IMR-90 (cell line): Measurements from ENCODE around the gene WBP1. TPM values are rescaled to one million over a fixed set of nuclear protein-coding genes. Genes with fewer than 3 reads are reported as not detected.

Experiments used
- ATAC-seq: fragments of 200-7000 bp; cut with Tn5 transposase; 2 replicates; pipeline ENCODE4 v1.9.1; 2020; ENCODE audit warnings: low read depth, mild to moderate bottlenecking, moderate library complexity
- BruUV-seq: library from RNA; stranded (reverse); fragments of 400-500 nt; replicated peaks from 2 replicates; lab custom pipeline; 2021; lab: Mats Ljungman, UMichigan
- CTCF ChIA-PET: fragments of 300-600 bp; formaldehyde crosslinking; extraction: SDS; loops from one replicate; lab custom pipeline; 2021; ENCODE audit warnings: antibody characterized with exemption; lab: Yijun Ruan, JAX
- POLR2A ChIA-PET: fragments of 300-600 bp; sonication (Branson Sonifier 250); formaldehyde crosslinking; loops from one replicate; lab custom pipeline; 2022; ENCODE audit warnings: antibody characterized with exemption; ENCODE audit not compliant: unreplicated experiment; lab: Charles Lee
- DNase-seq: peaks from one replicate; pipeline ENCODE4 v3.0.0; 2013
- H2AFZ ChIP-seq: replicated peaks from 2 replicates; pipeline ENCODE3; 2013; ENCODE audit warnings: low read length, mild to moderate bottlenecking; ENCODE audit not compliant: poor library complexity
- H2AK5ac ChIP-seq: 2 replicates; pipeline ENCODE4 v1.6.1; 2013; ENCODE audit warnings: low read depth, low read length, inconsistent platforms
- H2AK9ac ChIP-seq: replicated peaks from 2 replicates; pipeline ENCODE3; 2013; ENCODE audit warnings: mild to moderate bottlenecking, low read depth, low read length, moderate library complexity; ENCODE audit not compliant: poor library complexity
- H2BK120ac ChIP-seq: 2 replicates; pipeline ENCODE4 v1.6.1; 2013; ENCODE audit warnings: low read depth, low read length, inconsistent platforms
- H2BK15ac ChIP-seq: 3 replicates; pipeline ENCODE4 v1.6.1; 2013; ENCODE audit warnings: low read depth, low read length, inconsistent platforms
- H2BK20ac ChIP-seq: 2 replicates; pipeline ENCODE4 v1.6.1; 2013; ENCODE audit warnings: low read depth, mild to moderate bottlenecking, inconsistent platforms, low read length, moderate library complexity
- H2BK5ac ChIP-seq: 2 replicates; pipeline ENCODE4 v1.6.1; 2013; ENCODE audit warnings: mild to moderate bottlenecking, low read depth, low read length, inconsistent platforms; ENCODE audit not compliant: poor library complexity, severe bottlenecking
- H3K14ac ChIP-seq: replicated peaks from 2 replicates; pipeline ENCODE4 v1.6.1; 2013; ENCODE audit warnings: low read depth, low read length, inconsistent platforms
- H3K18ac ChIP-seq: 2 replicates; pipeline ENCODE4 v1.6.1; 2013; ENCODE audit warnings: low read depth, low read length, control low read depth
- H3K23ac ChIP-seq: 2 replicates; pipeline ENCODE4 v1.6.1; 2013; ENCODE audit warnings: low read depth, low read length, inconsistent platforms
- H3K27ac ChIP-seq: 2 replicates; pipeline ENCODE4 v1.5.1; 2013; ENCODE audit warnings: mild to moderate bottlenecking, control low read depth, low read length; ENCODE audit not compliant: insufficient read depth
- H3K27me3 ChIP-seq: 2 replicates; pipeline ENCODE4 v1.6.1; 2013; ENCODE audit warnings: low read length; ENCODE audit not compliant: control insufficient read depth, insufficient read depth
- H3K36me3 ChIP-seq: 2 replicates; pipeline ENCODE4 v1.6.1; 2013; ENCODE audit warnings: low read length, mixed read lengths; ENCODE audit not compliant: control insufficient read depth, insufficient read depth
- H3K4ac ChIP-seq: 2 replicates; pipeline ENCODE4 v1.6.1; 2013; ENCODE audit warnings: low read depth, low read length, inconsistent platforms
- H3K4me1 ChIP-seq: 2 replicates; pipeline ENCODE4 v1.6.1; 2013; ENCODE audit warnings: low read length, mixed read lengths; ENCODE audit not compliant: control insufficient read depth, insufficient read depth
- H3K4me2 ChIP-seq: 2 replicates; pipeline ENCODE4 v1.6.1; 2013; ENCODE audit warnings: low read depth, mild to moderate bottlenecking, control low read depth, low read length, moderate library complexity
- H3K4me3 ChIP-seq: 2 replicates; pipeline ENCODE4 v1.5.1; 2013; ENCODE audit warnings: low read depth, mild to moderate bottlenecking, control low read depth, low read length, moderate library complexity; ENCODE audit not compliant: insufficient read depth
- H3K56ac ChIP-seq: 2 replicates; pipeline ENCODE4 v1.6.1; 2013; ENCODE audit warnings: low read length, inconsistent platforms; ENCODE audit not compliant: insufficient read depth; ENCODE audit errors: extremely low read depth
- H3K79me1 ChIP-seq, 2 experiments: 2 replicates each; pipeline ENCODE4 v1.6.1; 2013; ENCODE audit warnings: low read length in 2 of 2, inconsistent platforms in 1 of 2, low read depth in 1 of 2
- H3K9ac ChIP-seq: 2 replicates; pipeline ENCODE4 v1.6.1; 2013; ENCODE audit warnings: low read depth, low read length, control low read depth
- H3K9me1 ChIP-seq: 2 replicates; pipeline ENCODE4 v1.6.1; 2013; ENCODE audit warnings: low read length, inconsistent platforms; ENCODE audit not compliant: insufficient read depth
- H3K9me3 ChIP-seq: 2 replicates; pipeline ENCODE4 v1.6.1; 2013; ENCODE audit warnings: low read length; ENCODE audit not compliant: control insufficient read depth, insufficient read depth
- H4K20me1 ChIP-seq: 2 replicates; pipeline ENCODE4 v1.6.1; 2013; ENCODE audit warnings: low read length, inconsistent platforms; ENCODE audit not compliant: insufficient read depth
- H4K5ac ChIP-seq: 2 replicates; pipeline ENCODE4 v1.6.1; 2013; ENCODE audit warnings: mild to moderate bottlenecking, low read depth, low read length, control low read depth
- H4K8ac ChIP-seq, 2 experiments: 2 replicates each; pipeline ENCODE4 v1.6.1; 2013; ENCODE audit warnings: low read depth in 2 of 2, low read length in 2 of 2, control low read depth in 1 of 2, inconsistent platforms in 1 of 2
- H4K91ac ChIP-seq: 2 replicates; pipeline ENCODE4 v1.6.1; 2013; ENCODE audit warnings: low read depth, low read length, inconsistent platforms; ENCODE audit not compliant: insufficient read depth
- BHLHE40 ChIP-seq: fragments of 150-350 bp; IDR thresholded peaks from 2 replicates; pipeline ENCODE4 v1.6.1; 2016; ENCODE audit warnings: mild to moderate bottlenecking, low read depth, low read length
- CHD1 ChIP-seq: IDR thresholded peaks from 2 replicates; pipeline ENCODE4 v1.6.1; 2012; ENCODE audit warnings: low read depth, low read length, improper control_type of control experiment
- FOS ChIP-seq: fragments of 150-350 bp; IDR thresholded peaks from 2 replicates; pipeline ENCODE4 v1.6.1; 2016; ENCODE audit warnings: low read depth, low read length
- MAFK ChIP-seq: IDR thresholded peaks from 2 replicates; pipeline ENCODE4 v1.6.1; 2012; ENCODE audit warnings: low read depth, low read length, improper control_type of control experiment
- MAZ ChIP-seq: IDR thresholded peaks from 2 replicates; pipeline ENCODE4 v1.6.1; 2012; ENCODE audit warnings: low read depth, mild to moderate bottlenecking, low read length, improper control_type of control experiment, moderate library complexity, borderline replicate concordance
- MXI1 ChIP-seq: IDR thresholded peaks from 2 replicates; pipeline ENCODE4 v1.6.1; 2012; ENCODE audit warnings: low read depth, mild to moderate bottlenecking, low read length, moderate library complexity, borderline replicate concordance
- NFE2L2 ChIP-seq: fragments of 150-350 bp; IDR thresholded peaks from 2 replicates; pipeline ENCODE4 v1.6.1; 2016; ENCODE audit warnings: low read depth, mild to moderate bottlenecking, low read length
- RCOR1 ChIP-seq: IDR thresholded peaks from 2 replicates; pipeline ENCODE4 v1.6.1; 2012; ENCODE audit warnings: mild to moderate bottlenecking, low read length, improper control_type of control experiment; ENCODE audit not compliant: insufficient replicate concordance
- RFX5 ChIP-seq: IDR thresholded peaks from 2 replicates; pipeline ENCODE4 v1.8.0; 2012; ENCODE audit warnings: low read depth, mild to moderate bottlenecking, low read length, moderate library complexity
- SMC3 ChIP-seq: fragments of 150-350 bp; IDR thresholded peaks from 2 replicates; pipeline ENCODE4 v1.6.1; 2016; ENCODE audit warnings: low read depth, mild to moderate bottlenecking, antibody characterized with exemption, low read length, moderate library complexity
- WGBS, 2 experiments: methylation state at CpG; one replicate each; pipeline versions ENCODE4 v1.1.5 to v1.1.7; 2013; ENCODE audit warnings: missing lambda C conversion rate in 2 of 2; ENCODE audit not compliant: insufficient read length in 1 of 2; ENCODE audit errors: extremely low coverage in 2 of 2; 5-methylcytosine and 5-hydroxymethylcytosine counted together
- dilution Hi-C: fragments of 300-500 bp; cut with HindIII; formaldehyde crosslinking; loops from one replicate; pipeline ENCODE4 v1.14.3; 2018; ENCODE audit warnings: low sequenced_read_pairs; ENCODE audit not compliant: unreplicated experiment
- in situ Hi-C: fragments of 300-500 bp; cut with MboI; formaldehyde crosslinking; loops from 3 replicates; pipeline ENCODE4 v1.14.3; 2019; ENCODE audit warnings: low sequenced_read_pairs, inconsistent platforms, mixed read lengths
- intact Hi-C: fragments of 100-400 bp; cut with micrococcal nuclease; formaldehyde crosslinking; loops from 2 replicates; pipeline ENCODE4 v1.10.0; 2022
- polyA plus RNA-seq, 3 experiments: library from polyadenylated mRNA; depleted of rRNA; stranded (reverse); fragments of >200 nt; gene quantifications; 2 replicates each; pipeline ENCODE4 v1.2.3, GENCODE V29; 2012; ENCODE audit warnings: low replicate concordance in 1 of 3
- total RNA-seq: library from RNA; depleted of rRNA; stranded (reverse); fragments of >200 nt; gene quantifications from 2 replicates; pipeline ENCODE4 v1.2.3, GENCODE V29; 2012
- TF ChIP-seq, protein P1 (sequence below): fragments of 150-350 bp; IDR thresholded peaks from 2 replicates; pipeline ENCODE4 v1.6.1; 2017; ENCODE audit warnings: mild to moderate bottlenecking, antibody characterized with exemption, low read length, low read depth
- TF ChIP-seq, protein P2 (sequence below): fragments of 150-350 bp; IDR thresholded peaks from 2 replicates; pipeline ENCODE4 v1.6.1; 2016; ENCODE audit warnings: low read depth, mild to moderate bottlenecking, low read length, moderate library complexity, borderline replicate concordance

WBP1 gene
- total and polyA plus RNA-seq, 2 of the 4 experiments (the other 2 are of a cell fraction) = 22.9 to 78.5 TPM

DNA sequence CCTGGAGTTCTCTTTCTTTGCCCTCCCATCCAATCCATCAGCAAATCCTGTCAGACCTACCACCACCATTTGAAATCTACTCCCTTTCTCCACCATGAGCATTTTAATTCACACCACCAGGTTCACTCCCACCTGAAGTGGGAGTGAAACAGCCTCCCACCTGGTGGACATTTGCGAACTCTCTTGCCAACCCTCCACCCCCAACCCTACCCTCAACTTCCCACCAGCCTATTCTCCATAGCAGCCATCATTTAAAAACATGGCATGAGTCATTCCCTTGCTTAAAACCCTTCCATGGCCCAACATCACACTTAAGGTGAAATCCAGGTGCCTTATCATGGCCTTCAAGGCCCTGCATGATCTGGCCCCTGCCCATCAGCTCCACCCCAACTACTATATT, 20.0 kb upstream of the WBP1 start:
- H2BK15ac ChIP-seq = no peak overlapping the region
- no peak overlapping the region for H3K9ac ChIP-seq
- no peak overlapping the region for H2AFZ ChIP-seq
- 0 out of 2 replicates have a peak, but pooled peaks cover 3% of the 10 kb centered on the region for H4K20me1 ChIP-seq
- H2BK5ac ChIP-seq = no peak overlapping the region
- no peak overlapping the region for H3K18ac ChIP-seq
- no peak overlapping the region; the same call in 1 of the 2 replicates for H2BK20ac ChIP-seq
- H3K4me3 ChIP-seq = no peak overlapping the region
- no peak for ATAC-seq
- intact Hi-C loops (no loop called here), in situ Hi-C loops (no loop called here), dilution Hi-C loops (no loop called here)
- no peak overlapping the region for H4K8ac ChIP-seq
- ChIA-PET CTCF (no interaction called here), POLR2A (no interaction called here)
- TF ChIP-seq RFX5 (no peak), MXI1 (no peak), NFE2L2 (no peak), RCOR1 (no peak), CHD1 (no peak), MAZ (no peak), MAFK (no peak), BHLHE40 (no peak), SMC3 (no peak), FOS (no peak)
- TF ChIP-seq, protein P1, sequence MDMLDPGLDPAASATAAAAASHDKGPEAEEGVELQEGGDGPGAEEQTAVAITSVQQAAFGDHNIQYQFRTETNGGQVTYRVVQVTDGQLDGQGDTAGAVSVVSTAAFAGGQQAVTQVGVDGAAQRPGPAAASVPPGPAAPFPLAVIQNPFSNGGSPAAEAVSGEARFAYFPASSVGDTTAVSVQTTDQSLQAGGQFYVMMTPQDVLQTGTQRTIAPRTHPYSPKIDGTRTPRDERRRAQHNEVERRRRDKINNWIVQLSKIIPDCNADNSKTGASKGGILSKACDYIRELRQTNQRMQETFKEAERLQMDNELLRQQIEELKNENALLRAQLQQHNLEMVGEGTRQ = no peak
- TF ChIP-seq, protein P2, sequence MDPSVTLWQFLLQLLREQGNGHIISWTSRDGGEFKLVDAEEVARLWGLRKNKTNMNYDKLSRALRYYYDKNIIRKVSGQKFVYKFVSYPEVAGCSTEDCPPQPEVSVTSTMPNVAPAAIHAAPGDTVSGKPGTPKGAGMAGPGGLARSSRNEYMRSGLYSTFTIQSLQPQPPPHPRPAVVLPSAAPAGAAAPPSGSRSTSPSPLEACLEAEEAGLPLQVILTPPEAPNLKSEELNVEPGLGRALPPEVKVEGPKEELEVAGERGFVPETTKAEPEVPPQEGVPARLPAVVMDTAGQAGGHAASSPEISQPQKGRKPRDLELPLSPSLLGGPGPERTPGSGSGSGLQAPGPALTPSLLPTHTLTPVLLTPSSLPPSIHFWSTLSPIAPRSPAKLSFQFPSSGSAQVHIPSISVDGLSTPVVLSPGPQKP = no peak
- no peaks in the 10 kb centered on the region for H3K27me3 ChIP-seq
- H3K23ac ChIP-seq = peak overlapping the region; percentile 35; the same call in 1 of the 2 replicates
- H3K4me1 ChIP-seq = peaks cover 23% of the 10 kb centered on the region
- H3K4ac ChIP-seq = no peak overlapping the region
- no peak overlapping the region for H2BK120ac ChIP-seq
- H4K5ac ChIP-seq = no peak overlapping the region
- H3K56ac ChIP-seq = no peak overlapping the region
- no peak overlapping the region for H2AK9ac ChIP-seq
- H3K79me1 ChIP-seq = peaks cover 23 to 50% of the 10 kb centered on the region in 2 experiments
- no peak overlapping the region for H4K91ac ChIP-seq
- no CpG with 5 or more reads among the region's 1 CpG for WGBS, 2 experiments
- no peak for DNase-seq
- no TSS peak for BruUV-seq
- no peaks in the 10 kb centered on the region for H3K9me3 ChIP-seq
- no peak overlapping the region for H3K27ac ChIP-seq
- no peaks in the 10 kb centered on the region; the same call in 1 of the 2 replicates for H3K36me3 ChIP-seq
- 0 out of 2 replicates have a peak overlapping the region, but pooled peaks have one; percentile 28 for H3K14ac ChIP-seq
- no peak overlapping the region for H3K4me2 ChIP-seq
- peaks cover 21% of the 10 kb centered on the region for H3K9me1 ChIP-seq
- 0 out of 2 replicates have a peak overlapping the region, but pooled peaks have one; percentile 9 for H2AK5ac ChIP-seq
